HepG2 (cell line): ENCODE measurements around the gene MORN1. TPM values are rescaled to one million over a fixed set of nuclear protein-coding genes. Genes with fewer than 3 reads are reported as not detected.

Experiments used
- HMG20A ChIP-seq: IDR thresholded peaks from 2 replicates; pipeline ENCODE4 v1.6.1; 2016; ENCODE audit warnings: borderline replicate concordance
- HNF4A ChIP-seq: sonication (generic); formaldehyde crosslinking; IDR thresholded peaks from 2 replicates; pipeline ENCODE4 v1.4.0; 2020; ENCODE audit warnings: missing genetic modification reagents
- MXD4 ChIP-seq: IDR thresholded peaks from 2 replicates; pipeline ENCODE4 v1.6.1; 2016; ENCODE audit warnings: mild to moderate bottlenecking, missing biosample characterization, missing genetic modification reagents
- POLR2AphosphoS5 ChIP-seq: IDR thresholded peaks from 2 replicates; pipeline ENCODE4 v1.6.1; 2012; ENCODE audit warnings: low read depth, low read length
- PRDM15 ChIP-seq: sonication (generic); formaldehyde crosslinking; IDR thresholded peaks from 2 replicates; pipeline ENCODE4 v1.4.0; 2020; ENCODE audit warnings: missing genetic modification reagents
- PTBP1 ChIP-seq: fragments of 200-400 bp; formaldehyde crosslinking; IDR thresholded peaks from 2 replicates; pipeline ENCODE4 v1.6.1; 2018; ENCODE audit warnings: low read length, low read depth; ENCODE audit not compliant: poor library complexity, severe bottlenecking
- SNAPC2 ChIP-seq: sonication (generic); formaldehyde crosslinking; IDR thresholded peaks from 2 replicates; pipeline ENCODE4 v1.8.1; 2022; ENCODE audit warnings: mild to moderate bottlenecking, missing genetic modification reagents
- SNAPC4 ChIP-seq: sonication (generic); formaldehyde crosslinking; IDR thresholded peaks from 2 replicates; pipeline ENCODE4 v1.4.0; 2020; ENCODE audit warnings: mild to moderate bottlenecking, missing genetic modification reagents
- YY1 ChIP-seq: IDR thresholded peaks from 2 replicates; pipeline ENCODE4 v1.6.1; 2011; ENCODE audit warnings: low read length, low read depth, moderate library complexity, mild to moderate bottlenecking; ENCODE audit not compliant: insufficient read depth, insufficient replicate concordance
- ZBTB43 ChIP-seq: sonication (generic); formaldehyde crosslinking; conservative IDR thresholded peaks from 2 replicates; pipeline ENCODE4 v1.4.0; 2020; ENCODE audit warnings: missing genetic modification reagents
- ZFAT ChIP-seq: sonication (generic); formaldehyde crosslinking; conservative IDR thresholded peaks from 2 replicates; pipeline ENCODE4 v1.8.1; 2023; ENCODE audit warnings: missing genetic modification reagents, inconsistent platforms
- ZFX ChIP-seq: sonication (generic); formaldehyde crosslinking; IDR thresholded peaks from 2 replicates; pipeline ENCODE4 v1.4.0; 2020; ENCODE audit warnings: mild to moderate bottlenecking, low read depth, missing genetic modification reagents, moderate library complexity
- ZNF253 ChIP-seq: sonication (generic); formaldehyde crosslinking; IDR thresholded peaks from 2 replicates; pipeline ENCODE4 v1.8.0; 2022; ENCODE audit warnings: mild to moderate bottlenecking, missing genetic modification reagents, borderline replicate concordance
- ZNF329 ChIP-seq: sonication (generic); formaldehyde crosslinking; IDR thresholded peaks from 2 replicates; pipeline ENCODE4 v1.9.0; 2021; ENCODE audit warnings: low read depth, mild to moderate bottlenecking, missing genetic modification reagents
- ZNF354B ChIP-seq: sonication (generic); formaldehyde crosslinking; IDR thresholded peaks from 2 replicates; pipeline ENCODE4 v1.8.0; 2022; ENCODE audit warnings: mild to moderate bottlenecking, missing genetic modification reagents
- ZNF430 ChIP-seq: sonication (generic); formaldehyde crosslinking; IDR thresholded peaks from 2 replicates; pipeline ENCODE4 v1.9.0; 2021; ENCODE audit warnings: mild to moderate bottlenecking, missing genetic modification reagents
- ZNF780A ChIP-seq: sonication (generic); formaldehyde crosslinking; IDR thresholded peaks from 2 replicates; pipeline ENCODE4 v1.8.0; 2022; ENCODE audit warnings: mild to moderate bottlenecking, missing genetic modification reagents, moderate library complexity
- ZNF792 ChIP-seq: IDR thresholded peaks from 2 replicates; pipeline ENCODE4 v1.6.1; 2016
- ZNF83 ChIP-seq: sonication (generic); formaldehyde crosslinking; IDR thresholded peaks from 2 replicates; pipeline ENCODE4 v1.4.0; 2020; ENCODE audit warnings: missing genetic modification reagents, mild to moderate bottlenecking, borderline replicate concordance
- polyA plus RNA-seq, 8 experiments: library from polyadenylated mRNA; depleted of rRNA in 3 of 8; stranded (reverse) in 7 of 8; unstranded in 1 of 8; fragments of >200 nt; fragmentation: Illumina TruSeq in 4 of 8; extraction: Trizol in 4 of 8; gene quantifications; 2 replicates each; pipeline versions ENCODE4 v1.2.1 to v1.2.3, GENCODE V29; 2011 to 2016; ENCODE audit warnings: low read depth in 4 of 8, missing spikeins in 1 of 8, mixed read lengths in 1 of 8; ENCODE audit not compliant: insufficient read depth in 1 of 8
- total RNA-seq, 5 experiments: library from RNA; depleted of rRNA; stranded (reverse); fragments of >200 nt; fragmentation: Illumina TruSeq; extraction: Trizol; gene quantifications; 2 replicates each; pipeline ENCODE4 v1.2.3, GENCODE V29; 2016; ENCODE audit warnings: low read depth in 1 of 5

The MORN1 gene
- total and polyA plus RNA-seq, 2 of the 13 experiments (the other 11 are each of a cell fraction or from before 2014, with no cell fraction given) = 3.1 to 6.5 TPM

DNA sequence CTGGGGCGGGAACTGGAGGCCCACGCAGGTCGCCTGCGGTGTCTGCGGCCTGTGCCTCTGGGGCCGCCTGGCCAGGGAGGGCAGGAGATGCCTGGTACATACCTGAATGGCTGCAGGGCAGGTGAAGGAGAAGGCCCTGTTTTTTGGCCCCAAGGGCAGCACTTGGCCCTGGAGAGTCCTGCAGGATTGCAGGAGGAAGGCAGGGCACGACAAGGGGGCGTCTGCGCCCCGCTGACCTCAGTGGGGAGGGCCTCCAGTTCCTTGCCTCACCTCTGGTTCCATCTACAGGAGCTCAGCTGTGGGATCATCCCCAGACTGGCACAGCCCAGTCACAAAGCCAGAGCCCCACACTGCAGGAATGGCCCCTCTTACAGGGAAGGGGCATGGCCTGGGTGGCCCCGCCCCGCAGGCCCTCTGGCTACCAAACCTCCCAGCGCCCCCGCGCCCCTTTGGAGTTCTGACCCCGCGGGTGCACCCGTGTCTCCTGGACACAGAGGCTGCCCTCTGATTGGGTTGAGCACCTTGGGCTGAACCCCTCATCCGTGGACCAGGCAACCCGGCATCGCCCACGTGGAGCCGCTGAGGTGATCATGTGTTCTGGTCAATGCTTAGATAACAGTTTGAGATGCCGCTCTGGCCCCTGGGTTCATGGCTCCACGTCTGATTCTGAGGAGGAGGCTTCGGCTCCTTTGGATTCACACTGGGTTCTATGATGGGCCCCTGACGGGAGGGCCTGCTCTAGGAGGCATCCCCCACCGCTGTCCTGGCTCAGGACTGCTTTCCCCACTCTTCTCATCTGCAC is 22.3 kb upstream of the MORN1 start (continued):
- no peak for TF ChIP-seq PRDM15 (CRISPR knock-in tag)
- no peak for TF ChIP-seq HMG20A (CRISPR knock-in tag)
- TF ChIP-seq ZFX (CRISPR knock-in tag) = peak; percentile 60; the same call in 1 of the 2 replicates
- peak; percentile 58; the same call in 1 of the 2 replicates for TF ChIP-seq MXD4 (CRISPR knock-in tag)
- 0 out of 2 replicates have a peak, but pooled peaks have one; percentile 18 for TF ChIP-seq ZNF780A (CRISPR knock-in tag)
- TF ChIP-seq ZNF253 (CRISPR knock-in tag) = no peak
- 0 out of 2 replicates have a peak, but pooled peaks have one; percentile 74 for TF ChIP-seq ZNF354B
- TF ChIP-seq ZFAT = no peak
- TF ChIP-seq ZNF83 (CRISPR knock-in tag) = peak; percentile 5; the same call in 1 of the 2 replicates
- peak; percentile 70 for TF ChIP-seq PTBP1
- TF ChIP-seq SNAPC4 (CRISPR knock-in tag) = 0 out of 2 replicates have a peak, but pooled peaks have one; percentile 27
- TF ChIP-seq HNF4A (CRISPR knock-in tag) = peak; percentile 17; the same call in 1 of the 2 replicates
- TF ChIP-seq POLR2AphosphoS5 = peak; percentile 78
- 0 out of 2 replicates have a peak, but pooled peaks have one; percentile 29 for TF ChIP-seq ZBTB43 (CRISPR knock-in tag)
- TF ChIP-seq SNAPC2 (CRISPR knock-in tag) = 0 out of 2 replicates have a peak, but pooled peaks have one; percentile 62
- peak; percentile 93 for TF ChIP-seq ZNF430 (CRISPR knock-in tag)
- TF ChIP-seq ZNF329 (CRISPR knock-in tag) = peak; percentile 8; the same call in 1 of the 2 replicates
- peak; percentile 44 for TF ChIP-seq YY1
- 0 out of 2 replicates have a peak, but pooled peaks have one; percentile 7 for TF ChIP-seq ZNF792 (CRISPR knock-in tag)
